Small intestine (tissue), 7 donors: ENCODE measurements around the gene SLC47A1. TPM values are rescaled to one million over a fixed set of nuclear protein-coding genes. Genes with fewer than 3 reads are reported as not detected.

Experiments used
- DNase-seq, 2 donors: peaks; one replicate each; pipeline versions ENCODE4 v3.0.0 to v3.0.0-alpha.2; 2013
- FAIRE-seq: peaks from 2 replicates; lab custom pipeline; 2012; peaks lifted over from hg19 to GRCh38; lab: Jason Lieb, UNC
- H3K27ac ChIP-seq, 3 donors: one replicate each; pipeline ENCODE4 v1.5.1; 2013; ENCODE audit warnings: low read length in 2 of 3, mild to moderate bottlenecking in 2 of 3, control low read depth in 1 of 3, inconsistent platforms in 1 of 3, low read depth in 1 of 3, moderate library complexity in 1 of 3
- H3K27me3 ChIP-seq, 3 donors: one replicate each; pipeline ENCODE4 v1.6.1; 2013; ENCODE audit warnings: low read length in 3 of 3, inconsistent platforms in 1 of 3; ENCODE audit not compliant: control insufficient read depth in 3 of 3, insufficient read depth in 3 of 3
- H3K36me3 ChIP-seq, 3 donors: one replicate each; pipeline ENCODE4 v1.6.1; 2013; ENCODE audit warnings: low read length in 3 of 3, inconsistent platforms in 1 of 3, low read depth in 1 of 3, mild to moderate bottlenecking in 1 of 3, moderate library complexity in 1 of 3; ENCODE audit not compliant: control insufficient read depth in 3 of 3, insufficient read depth in 2 of 3
- H3K4me1 ChIP-seq, 3 donors: one replicate each; pipeline ENCODE4 v1.6.1; 2013; ENCODE audit warnings: low read length in 2 of 3, inconsistent platforms in 1 of 3, low read depth in 1 of 3, mild to moderate bottlenecking in 1 of 3, moderate library complexity in 1 of 3; ENCODE audit not compliant: control insufficient read depth in 3 of 3, insufficient read depth in 2 of 3
- H3K4me3 ChIP-seq, 3 donors: one replicate each; pipeline ENCODE4 v1.5.1; 2013; ENCODE audit warnings: low read length in 3 of 3, control low read depth in 1 of 3, inconsistent platforms in 1 of 3, low read depth in 1 of 3, mild to moderate bottlenecking in 1 of 3, moderate library complexity in 1 of 3
- H3K9me3 ChIP-seq, 2 donors: one replicate each; pipeline ENCODE4 v1.6.1; 2013; ENCODE audit warnings: low read depth in 1 of 2, low read length in 1 of 2; ENCODE audit not compliant: control insufficient read depth in 2 of 2, insufficient read depth in 1 of 2
- WGBS, 3 donors: extraction: QIAGEN DNeasy Blood & Tissue Kit; methylation state at CpG; one replicate each; pipeline ENCODE4 v1.1.7; 2013; 5-methylcytosine and 5-hydroxymethylcytosine counted together
- polyA plus RNA-seq, 4 donors: library from polyadenylated mRNA; stranded (reverse) in 3 of 4; unstranded in 1 of 4; fragments of 200-250 nt in 3 of 4; fragments of 120-200 nt in 1 of 4; gene quantifications; one replicate each; pipeline versions ENCODE4 v1.2.1 to v1.2.3, GENCODE V29; 2013
- donor health status: healthy with polysubstance abuse.
- donor health status: control.
- donor health status: control.
- donor health status: Bipolar disorder and iron deficiency.
- donor health status: healthy.

SLC47A1 gene
- polyA plus RNA-seq, 4 donors = 0.43 to 4.0 TPM; not detected in 2

DNA sequence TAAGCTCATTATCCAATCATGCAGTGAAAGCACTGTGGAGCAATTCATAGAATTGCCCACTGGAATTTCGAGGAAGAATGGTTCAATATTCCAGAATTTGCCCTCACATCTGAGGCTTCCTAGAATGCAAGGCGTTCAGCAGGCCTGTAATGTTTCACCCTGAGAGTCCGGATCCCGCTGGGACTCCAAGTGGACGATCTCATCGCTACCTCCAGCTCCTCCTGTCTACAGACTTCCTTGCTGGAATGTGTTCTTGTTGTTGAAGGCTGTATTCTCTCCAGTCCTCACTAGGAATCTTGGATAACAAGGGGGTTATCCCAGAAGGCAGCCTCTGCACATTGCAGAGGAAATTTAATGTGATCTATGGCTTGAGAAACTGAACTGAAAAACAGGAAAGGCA is 7.8 kb downstream of the SLC47A1 start:
- WGBS, 3 donors = 80 to 89% (median 87%) methylated on average over 6 of the region's 6 CpGs
- H3K4me3 ChIP-seq = no peak overlapping the region
- H3K27me3 ChIP-seq = peaks cover 0 to 1% (median 0%) of the 10 kb centered on the region in 3 donors
- no peak overlapping the region for H3K27ac ChIP-seq
- no peaks in the 10 kb centered on the region for H3K9me3 ChIP-seq
- FAIRE-seq = no peak
- H3K36me3 ChIP-seq = no peaks in the 10 kb centered on the region
- peaks cover 0 to 17% (median 0%) of the 10 kb centered on the region in 3 donors for H3K4me1 ChIP-seq
- no peak for DNase-seq

DNA sequence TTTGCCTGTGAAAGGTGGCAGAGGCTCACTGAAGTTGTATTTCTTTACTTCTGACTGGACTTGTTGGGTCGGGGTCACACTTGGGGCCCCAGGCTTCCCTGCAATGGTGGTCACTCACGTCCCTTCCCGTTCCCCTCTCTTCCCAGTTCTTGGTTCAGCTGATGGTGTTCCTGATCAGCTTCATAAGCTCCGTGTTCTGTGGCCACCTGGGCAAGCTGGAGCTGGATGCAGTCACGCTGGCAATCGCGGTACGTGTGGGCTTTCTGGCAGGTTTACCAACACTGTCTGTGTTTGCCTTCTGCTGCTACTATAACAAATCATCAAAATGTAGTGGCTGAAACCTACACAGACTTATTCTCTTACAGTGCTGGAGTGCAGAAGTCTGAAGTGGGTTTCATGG is 8.6 kb downstream of the SLC47A1 start:
- FAIRE-seq (no peak), DNase-seq (no peak)
- peaks cover 0 to 23% (median 0%) of the 10 kb centered on the region in 3 donors for H3K4me1 ChIP-seq
- H3K9me3 ChIP-seq = no peaks in the 10 kb centered on the region
- no peak overlapping the region for H3K4me3 ChIP-seq
- H3K27ac ChIP-seq = no peak overlapping the region
- 92 to 97% (median 93%) methylated on average over 8 of the region's 8 CpGs for WGBS, 3 donors
- no peaks in the 10 kb centered on the region for H3K27me3 ChIP-seq
- no peaks in the 10 kb centered on the region for H3K36me3 ChIP-seq

DNA sequence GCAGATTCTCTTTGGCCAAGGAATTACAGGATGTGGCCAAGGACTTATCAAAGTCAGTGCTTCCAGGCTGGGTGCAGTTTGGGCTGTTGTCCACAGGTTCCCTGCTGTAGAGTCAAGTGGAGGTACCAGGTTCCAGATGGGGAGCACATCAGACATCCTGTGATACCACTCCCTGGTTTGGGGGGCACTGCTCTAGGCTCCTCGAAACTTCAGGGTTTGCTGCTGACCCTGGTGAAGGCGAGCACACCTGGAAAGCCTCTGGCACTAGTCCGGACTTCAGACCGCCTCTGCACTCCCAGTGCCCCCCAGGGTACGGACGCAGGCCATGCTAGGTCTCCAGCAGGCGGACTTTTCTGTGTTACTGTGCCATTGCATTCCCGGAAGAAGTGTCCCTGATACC is 10.7 kb downstream of the SLC47A1 start:
- no peak for FAIRE-seq
- no peak for DNase-seq
- Histone ChIP-seq H3K27ac (no peak overlapping the region), H3K27me3 (no peaks in the 10 kb centered on the region), H3K4me1 (peaks cover 0 to 9% (median 0%) of the 10 kb centered on the region in 3 donors), H3K9me3 (no peaks in the 10 kb centered on the region), H3K4me3 (no peak overlapping the region), H3K36me3 (no peaks in the 10 kb centered on the region)
- 95 to 96% (median 95%) methylated on average over 8 of the region's 8 CpGs for WGBS, 3 donors

DNA sequence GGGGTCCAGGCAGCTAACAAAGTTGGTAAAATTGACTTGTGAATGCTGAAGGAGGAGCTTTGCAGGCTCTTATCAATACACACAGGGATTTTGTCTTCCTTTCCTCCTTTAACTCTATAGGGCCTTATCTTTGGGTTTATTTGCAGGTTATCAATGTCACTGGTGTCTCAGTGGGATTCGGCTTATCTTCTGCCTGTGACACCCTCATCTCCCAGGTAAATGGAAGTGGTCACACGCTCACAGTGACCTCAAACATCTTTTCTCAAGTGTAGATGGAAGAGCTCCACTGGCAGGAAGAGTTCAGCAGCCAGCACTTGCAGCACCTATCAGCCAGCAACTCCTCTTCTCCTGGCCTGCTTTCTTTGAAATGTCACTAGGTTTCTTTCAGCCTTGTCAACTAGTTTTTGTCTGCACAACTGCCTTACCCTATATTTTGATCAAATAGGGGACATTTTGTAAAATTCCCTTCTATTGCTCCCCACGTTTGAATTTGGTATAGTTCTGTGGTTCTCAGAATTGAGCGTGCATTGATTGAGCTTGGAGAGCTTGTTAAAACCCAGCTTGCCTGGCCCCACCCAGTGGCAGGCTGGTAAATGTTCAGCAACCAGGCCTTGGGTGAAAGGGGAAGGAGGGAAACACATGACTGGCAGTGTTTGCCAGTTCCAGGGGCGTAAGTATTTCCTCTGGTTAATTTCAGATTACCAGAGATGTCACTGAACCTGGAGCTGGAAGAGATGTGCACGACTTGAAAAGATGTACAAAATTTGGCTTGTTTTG is 12.8 kb downstream of the SLC47A1 start:
- H3K4me3 ChIP-seq = no peak overlapping the region
- DNase-seq (peak; percentile 34 to 50), FAIRE-seq (no peak)
- H3K9me3 ChIP-seq = no peaks in the 10 kb centered on the region
- WGBS, 3 donors = 28 to 49% (median 35%) methylated on average over 6 of the region's 6 CpGs
- H3K36me3 ChIP-seq = no peaks in the 10 kb centered on the region
- no peaks in the 10 kb centered on the region for H3K27me3 ChIP-seq
- peak overlapping the region in 1 of 3 donors; percentile 10 for H3K27ac ChIP-seq
- peaks cover 0 to 28% (median 0%) of the 10 kb centered on the region in 3 donors for H3K4me1 ChIP-seq

DNA sequence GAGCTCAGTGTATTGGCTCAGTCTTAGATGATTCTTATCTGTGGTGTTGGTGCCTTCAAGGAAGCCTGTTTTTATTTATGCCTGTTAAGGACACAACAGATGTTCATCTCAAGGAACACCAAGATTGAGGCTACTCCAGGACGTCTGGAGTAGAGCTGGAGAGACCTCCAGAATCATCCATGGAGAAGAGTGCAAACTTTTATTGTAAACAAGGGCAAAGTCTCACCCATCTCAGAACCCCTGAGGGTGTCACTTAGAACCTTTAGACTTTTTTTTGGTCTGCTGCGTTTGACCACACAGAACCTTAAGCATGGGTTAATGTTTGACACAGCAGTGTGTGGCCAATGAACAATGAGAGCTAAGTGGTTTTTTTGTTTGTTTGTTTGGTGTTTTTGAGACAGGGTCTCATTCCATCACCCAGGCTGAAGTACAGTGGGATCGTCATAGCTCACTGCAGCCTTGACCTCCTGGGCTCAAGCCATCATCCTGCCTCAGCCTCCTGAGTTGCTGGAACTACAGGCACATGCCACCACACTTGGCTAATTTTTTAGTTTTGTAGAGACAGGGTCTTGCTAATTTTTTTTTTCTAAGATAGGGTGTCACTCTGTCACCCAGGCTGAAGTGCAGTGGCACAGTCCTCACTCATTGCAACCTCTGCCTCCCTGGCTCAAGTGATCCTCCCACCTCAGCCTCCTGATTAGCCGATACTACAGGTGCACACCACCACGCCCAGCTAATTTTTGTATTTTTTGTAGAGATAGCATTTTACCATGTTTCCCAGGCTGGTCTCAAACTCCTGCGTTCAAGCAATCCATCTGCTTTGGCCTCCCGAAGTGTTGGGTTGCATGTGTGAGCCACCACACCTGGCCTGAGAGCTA is 16.3 kb downstream of the SLC47A1 start:
- no peak for FAIRE-seq
- no peaks in the 10 kb centered on the region for H3K36me3 ChIP-seq
- no peaks in the 10 kb centered on the region for H3K27me3 ChIP-seq
- no peaks in the 10 kb centered on the region for H3K9me3 ChIP-seq
- 56 to 71% (median 60%) methylated on average over 7 of the region's 7 CpGs for WGBS, 3 donors
- peaks cover 0 to 47% (median 0%) of the 10 kb centered on the region in 3 donors for H3K4me1 ChIP-seq
- no peak overlapping the region for H3K4me3 ChIP-seq
- DNase-seq = peak in 1 of 2 donors; percentile 48
- no peak overlapping the region for H3K27ac ChIP-seq

DNA sequence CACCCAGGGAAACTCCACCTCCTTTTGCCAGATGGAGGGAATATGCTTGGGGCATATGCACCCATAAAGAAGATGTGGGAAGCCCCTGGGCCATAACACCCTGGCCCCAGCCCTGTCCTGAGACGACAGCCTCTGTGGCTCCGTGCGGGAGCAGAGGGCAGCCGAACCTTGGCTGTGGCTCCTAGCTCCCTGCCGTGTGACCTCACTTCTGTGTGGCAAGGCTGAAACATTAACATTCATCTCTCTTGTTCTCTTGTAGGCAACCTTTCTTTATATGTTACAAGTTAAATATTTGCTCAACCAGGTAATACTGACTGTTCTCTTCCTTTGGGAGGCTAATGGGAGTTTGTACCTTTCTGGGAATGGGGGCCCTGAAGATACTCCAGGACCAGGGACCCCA is 17.5 kb downstream of the SLC47A1 start:
- H3K27ac ChIP-seq = peak overlapping the region in 1 of 3 donors; percentile 73

DNA sequence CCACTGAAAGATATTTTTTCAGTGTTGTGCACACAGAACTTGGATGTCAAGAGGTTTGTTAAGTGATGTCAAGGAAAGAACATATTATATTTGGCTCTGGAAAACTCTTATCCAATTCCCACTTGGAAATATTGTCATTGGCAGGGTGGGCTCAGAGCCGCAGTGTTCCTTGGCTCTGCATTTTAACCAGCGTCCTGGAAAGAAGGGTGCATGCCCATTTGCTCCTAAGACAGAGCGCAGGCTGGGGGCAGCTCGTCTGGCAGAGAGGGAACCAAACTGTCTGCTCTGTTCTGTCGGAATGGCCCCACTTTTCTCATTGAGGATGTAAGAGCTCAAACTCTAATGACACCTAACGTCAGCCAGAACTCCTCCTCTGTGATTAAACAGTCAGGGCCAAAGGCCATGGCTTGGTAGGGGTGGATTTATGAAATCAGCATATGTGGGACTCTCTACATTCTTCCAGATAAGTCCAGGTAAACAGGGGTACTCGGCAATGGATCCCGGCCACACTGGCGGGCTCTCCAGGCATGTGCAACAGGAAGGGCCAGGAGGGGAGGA is 18.0 kb downstream of the SLC47A1 start:
- Histone ChIP-seq H3K27ac (peak overlapping the region in 1 of 3 donors; percentile 73), H3K4me1 (peaks cover 0 to 42% (median 0%) of the 10 kb centered on the region in 3 donors), H3K9me3 (no peaks in the 10 kb centered on the region), H3K4me3 (no peak overlapping the region), H3K27me3 (no peaks in the 10 kb centered on the region), H3K36me3 (no peaks in the 10 kb centered on the region)
- FAIRE-seq (no peak), DNase-seq (peak; percentile 60 to 75)
- WGBS, 3 donors = 35 to 65% (median 53%) methylated on average over 9 of the region's 9 CpGs

More for the DNA sequence above, 17.5 kb downstream of the SLC47A1 start:
- 46 to 68% (median 55%) methylated on average over 5 of the region's 5 CpGs for WGBS, 3 donors
- FAIRE-seq = no peak
- no peaks in the 10 kb centered on the region for H3K27me3 ChIP-seq
- peaks cover 0 to 46% (median 0%) of the 10 kb centered on the region in 3 donors for H3K4me1 ChIP-seq
- no peak overlapping the region for H3K4me3 ChIP-seq
- DNase-seq = peak in 1 of 2 donors; percentile 69
- no peaks in the 10 kb centered on the region for H3K36me3 ChIP-seq
- H3K9me3 ChIP-seq = no peaks in the 10 kb centered on the region

DNA sequence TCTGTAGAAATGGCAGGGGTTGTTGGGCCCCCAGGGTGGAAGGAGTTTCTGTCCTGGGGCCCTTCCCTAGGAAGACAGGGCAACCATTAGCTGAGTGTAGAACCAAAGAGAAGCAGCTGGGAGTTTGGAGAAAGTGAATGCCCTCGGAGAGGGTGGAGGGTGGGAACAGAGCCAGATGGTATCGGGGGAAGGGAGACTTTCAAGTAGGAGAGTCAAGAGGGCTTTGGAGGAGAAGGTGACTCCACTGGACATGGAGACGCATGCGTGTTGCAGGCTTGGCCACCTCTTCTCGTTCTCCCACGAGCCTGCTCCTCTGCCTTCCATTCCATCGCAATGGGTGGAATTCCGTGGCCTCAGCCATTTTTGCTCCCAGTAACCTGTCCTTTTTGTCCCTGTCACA is 19.4 kb downstream of the SLC47A1 start:
- FAIRE-seq (no peak), DNase-seq (no peak)
- H3K27ac ChIP-seq = no peak overlapping the region
- no peaks in the 10 kb centered on the region for H3K36me3 ChIP-seq
- H3K4me1 ChIP-seq = peaks cover 0 to 38% (median 0%) of the 10 kb centered on the region in 3 donors
- H3K27me3 ChIP-seq = no peaks in the 10 kb centered on the region
- H3K9me3 ChIP-seq = peaks cover 0 to under 1% of the 10 kb centered on the region in 2 donors
- 90 to 99% (median 91%) methylated on average over 8 of the region's 8 CpGs for WGBS, 3 donors
- H3K4me3 ChIP-seq = no peak overlapping the region
